GM19035 (cell line): ENCODE measurements around the gene TH.

Experiments
- ATAC-seq: cut with Tn5 transposase; IDR thresholded peaks from one replicate; pipeline ENCODE4 v1.9.1; 2021; ENCODE audit not compliant: unreplicated experiment

TH gene

GRCh38 chr11:2143799-2144543 lies 27.6 kb downstream of the TH start:
- ATAC-seq, result no peak

DNA sequence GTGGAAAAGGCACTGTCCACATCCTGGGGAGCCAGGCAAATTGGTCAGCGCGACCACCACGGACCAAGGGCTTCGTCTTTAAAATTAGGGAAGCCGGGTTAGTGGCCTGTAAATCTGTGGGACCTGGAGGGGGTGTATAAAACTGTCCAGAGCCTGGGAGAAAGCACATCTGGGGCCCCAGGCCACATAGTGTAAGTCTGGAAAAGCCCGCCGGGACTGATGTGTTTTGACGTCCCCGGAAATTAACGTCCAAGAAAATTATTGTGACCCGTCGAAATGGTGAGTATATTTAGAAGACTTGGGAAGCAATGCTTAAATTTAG lies 28.2 kb downstream of the TH start:
- no peak for ATAC-seq

DNA sequence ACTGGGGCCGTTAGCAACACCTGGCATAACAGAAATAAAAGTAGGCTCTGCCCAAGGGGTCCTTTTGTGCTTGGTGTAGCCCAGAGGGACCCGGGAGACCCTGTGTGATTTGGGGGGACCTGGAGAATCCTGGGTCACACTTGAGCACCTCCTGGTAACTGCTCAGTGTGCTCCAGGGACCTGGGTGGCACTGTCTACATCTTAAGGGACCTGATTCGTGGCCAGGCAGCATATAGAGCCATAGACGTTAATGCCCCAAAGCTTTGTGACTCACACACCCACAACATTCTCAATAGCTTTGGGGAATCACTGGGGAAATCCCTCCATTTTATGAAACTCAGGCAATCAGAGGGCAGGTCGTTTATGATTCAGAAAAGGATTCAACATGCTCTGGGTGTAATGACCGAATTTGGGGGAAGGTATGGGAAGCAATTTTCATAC lies 28.8 kb downstream of the TH start:
- no peak for ATAC-seq

DNA sequence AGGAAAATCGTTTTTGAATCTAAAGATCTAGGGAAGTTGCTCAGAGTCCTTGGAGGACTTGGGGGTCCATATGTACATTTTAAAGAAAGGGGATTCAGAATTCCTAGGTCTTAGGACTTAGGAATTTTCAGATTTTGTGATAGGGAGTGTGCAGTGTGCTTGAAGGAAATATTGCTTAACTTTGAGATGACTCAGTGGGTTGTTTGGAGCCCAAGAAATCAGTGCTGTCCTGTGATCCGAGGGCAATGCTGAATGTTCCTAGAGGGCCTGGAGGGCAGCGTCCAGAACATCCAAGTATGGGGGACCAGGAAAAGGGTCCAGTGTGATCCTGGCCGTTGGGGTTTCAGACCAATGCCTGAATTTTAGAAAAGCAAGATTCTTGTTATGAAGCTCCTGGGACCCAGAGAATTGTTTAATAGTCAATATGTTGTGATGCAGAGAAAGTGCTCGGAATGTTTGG lies 29.3 kb downstream of the TH start:
- ATAC-seq, result no peak

DNA sequence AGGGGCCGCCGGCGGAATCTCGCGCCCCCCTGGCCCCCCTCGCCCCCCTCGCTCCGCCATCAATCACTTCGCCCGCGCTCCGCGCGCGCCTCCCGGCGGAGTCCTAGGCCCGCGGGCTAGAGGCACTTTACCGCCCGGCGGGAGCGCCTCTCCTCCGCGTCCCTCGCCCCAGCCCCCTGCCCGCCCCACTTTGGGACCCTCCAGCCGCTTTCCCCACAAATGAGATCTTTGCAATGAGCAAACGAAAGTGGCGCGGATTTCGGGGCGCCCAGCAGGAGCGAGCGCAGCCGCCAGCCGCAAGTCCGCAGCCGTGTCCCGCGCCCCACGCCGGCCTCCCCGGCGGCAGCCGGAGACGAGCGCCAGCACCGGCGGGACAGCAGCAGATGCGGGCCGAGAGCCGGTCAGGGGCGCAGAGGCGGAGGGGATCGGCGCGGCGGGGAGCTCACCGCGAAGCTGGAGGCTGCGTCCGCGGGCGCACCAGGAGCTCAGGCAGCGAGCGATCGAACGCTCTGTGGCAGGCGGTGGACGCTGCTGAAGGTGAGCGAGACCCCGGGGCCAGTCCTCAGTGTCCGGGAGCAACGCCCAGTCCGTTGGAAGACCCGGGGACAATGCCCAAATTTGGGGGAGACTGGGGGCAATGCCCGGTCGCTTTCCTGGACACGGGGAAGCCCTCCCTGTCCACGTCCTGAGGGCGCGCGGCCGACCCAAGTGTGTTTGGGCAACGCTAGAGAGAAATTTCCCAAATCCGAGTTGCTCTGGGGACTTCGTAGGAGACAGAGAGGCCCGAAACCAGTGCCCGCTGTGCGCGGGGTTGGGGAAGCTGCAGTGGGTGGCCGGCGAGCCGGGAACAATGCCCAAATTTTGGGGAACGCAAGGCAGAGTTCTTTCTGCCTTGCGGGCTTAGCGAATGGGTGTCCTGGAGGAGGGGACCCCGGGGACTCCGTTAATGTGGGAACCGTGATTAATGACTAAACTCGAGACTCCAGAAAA lies 30.9 kb downstream of the TH start:
- ATAC-seq, result no peak

- no peak for ATAC-seq
These were observed 31.8 kb downstream of the TH start for GRCh38 chr11:2139621-2140337.

DNA sequence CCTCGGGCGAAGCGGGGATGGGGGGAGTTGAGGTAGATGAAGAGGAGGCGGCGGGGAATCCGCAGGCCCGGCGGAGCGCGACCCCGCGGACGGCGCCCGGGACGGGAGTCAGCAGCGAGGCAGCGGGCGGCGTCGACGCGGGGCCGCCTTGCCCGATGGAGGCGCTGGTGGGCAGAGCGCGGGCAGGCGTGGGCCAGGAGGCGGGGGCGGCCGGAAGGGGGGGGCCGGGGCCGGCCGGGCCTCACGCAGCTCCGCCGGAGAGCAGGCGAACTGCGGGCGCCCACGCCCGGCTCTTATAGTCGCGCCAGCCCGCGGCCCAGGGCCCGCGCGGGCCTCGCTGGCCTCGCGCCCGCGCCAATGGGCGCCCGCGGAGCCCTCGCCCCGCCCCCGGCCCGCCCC lies 32.5 kb downstream of the TH start, which contains the start of gene IGF2:
IGF2 (minus strand) TSS at position 267 of the 399 bp plus-strand sequence. CDS start 3,866 bp downstream, outside the sequence.
- no peak for ATAC-seq

- ATAC-seq, result no peak
These were observed 33.0 kb downstream of the TH start for GRCh38 chr11:2138431-2139122.

- ATAC-seq, result no peak
These were observed 33.6 kb downstream of the TH start for GRCh38 chr11:2138068-2138430.

- no peak for ATAC-seq
These were observed 34.2 kb downstream of the TH start for GRCh38 chr11:2137202-2138067.

DNA sequence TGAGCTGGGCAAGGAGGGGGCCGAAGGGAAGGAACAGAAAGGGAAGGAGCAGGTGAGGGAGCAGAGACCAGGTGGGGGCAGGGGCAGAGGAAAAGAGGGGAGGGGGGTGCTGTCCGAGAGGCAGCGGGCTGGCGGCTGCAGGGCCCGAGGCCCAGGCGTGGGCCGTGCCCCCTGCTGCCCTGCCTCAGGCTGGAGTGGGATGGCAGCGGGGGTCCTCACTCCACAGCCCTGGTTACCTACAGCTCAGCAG lies 34.7 kb downstream of the TH start:
- no peak for ATAC-seq

DNA sequence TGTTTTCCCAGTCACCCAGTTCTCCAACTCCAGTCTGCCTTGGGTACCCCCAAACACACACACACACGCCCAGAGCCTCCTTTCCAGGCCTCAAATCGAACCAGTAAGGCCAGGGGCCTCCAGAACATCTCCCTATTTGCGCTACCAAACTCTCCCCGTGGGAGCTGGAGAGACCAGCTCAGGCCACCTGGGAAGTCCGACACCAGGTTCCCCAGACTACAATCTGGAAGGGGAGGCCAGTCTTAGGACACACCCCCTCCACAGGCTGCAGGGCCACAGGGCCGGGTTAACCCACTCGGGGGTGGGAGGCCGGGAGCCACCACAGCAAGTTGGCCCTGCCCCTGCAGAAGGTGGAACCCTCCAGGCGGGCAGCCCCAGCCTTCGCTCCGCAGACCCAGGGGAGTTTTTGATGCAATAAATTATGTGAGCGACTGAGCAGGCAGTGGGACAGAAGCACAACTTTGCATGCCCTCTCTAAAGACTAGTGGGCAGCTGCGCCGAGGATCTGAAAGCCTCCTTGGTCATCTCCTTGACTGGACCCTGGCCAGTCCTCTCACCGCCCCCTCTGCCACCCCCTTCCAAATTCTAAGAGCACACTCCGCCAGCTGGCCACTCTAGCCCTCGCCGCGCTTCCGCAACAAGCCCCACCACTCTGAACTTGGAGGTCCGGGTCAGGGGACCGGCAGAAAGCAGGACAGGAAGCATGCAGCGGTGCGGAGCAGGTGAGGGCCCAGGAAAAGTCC lies 35.2 kb downstream of the TH start:
- ATAC-seq, result no peak

DNA sequence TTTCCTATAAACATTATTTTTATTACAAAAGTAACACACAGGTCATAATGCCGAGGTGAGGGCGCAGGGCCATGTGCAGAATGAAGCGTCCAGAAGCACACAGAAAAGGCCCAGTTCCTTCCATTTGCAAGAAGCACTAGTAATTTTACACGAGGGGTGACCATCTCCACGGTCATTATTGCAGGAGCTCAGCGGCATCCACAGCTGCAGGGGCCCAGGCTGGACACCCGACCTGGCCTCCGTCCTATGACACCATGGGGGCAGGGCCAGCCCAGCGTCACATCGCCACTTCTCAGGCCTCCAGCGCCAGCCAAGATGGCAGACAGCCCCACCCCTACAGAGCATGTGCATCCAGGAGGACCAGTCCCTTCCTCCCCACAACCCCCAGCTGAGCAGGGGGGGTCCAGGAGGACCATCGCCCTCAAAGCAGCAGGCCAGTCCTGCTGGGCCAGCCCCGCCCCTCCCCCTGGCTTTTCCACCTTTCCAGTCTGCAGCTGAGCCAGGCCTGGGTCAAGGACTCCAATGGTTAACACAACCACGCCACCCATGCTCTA lies 35.9 kb downstream of the TH start:
- ATAC-seq, result no peak

DNA sequence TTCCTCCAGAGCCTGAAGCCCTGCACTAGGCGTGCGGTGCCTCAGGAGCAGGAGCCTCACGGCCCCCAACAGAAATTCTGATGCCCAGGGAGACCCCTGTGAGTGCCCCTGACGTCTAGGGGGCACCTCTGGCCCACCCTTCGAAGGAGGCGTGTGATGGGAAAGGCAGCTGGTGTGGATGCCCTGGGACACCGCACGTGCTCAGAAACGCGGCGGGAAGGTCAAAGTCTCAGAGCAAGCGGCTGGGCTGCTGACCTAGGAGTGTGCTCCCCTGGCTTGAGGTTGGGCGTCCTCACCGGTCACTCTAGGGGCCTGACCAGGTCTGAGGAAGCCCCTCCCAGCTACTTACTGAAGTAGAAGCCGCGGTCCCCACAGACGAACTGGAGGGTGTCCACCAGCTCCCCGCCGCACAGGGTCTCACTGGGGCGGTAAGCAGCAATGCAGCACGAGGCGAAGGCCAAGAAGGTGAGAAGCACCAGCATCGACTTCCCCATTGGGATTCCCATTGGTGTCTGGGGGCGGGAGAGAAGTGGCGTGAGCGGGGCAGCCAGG lies 36.5 kb downstream of the TH start:
- no peak for ATAC-seq

- ATAC-seq, result no peak
These were observed 37.3 kb downstream of the TH start for GRCh38 chr11:2134022-2135010.

GRCh38 chr11:2133241-2134021 lies 38.2 kb downstream of the TH start:
- ATAC-seq, result no peak

GRCh38 chr11:2132874-2133240 lies 38.8 kb downstream of the TH start:
- no peak for ATAC-seq
